ENCODE measurements around the gene DHX57. TPM values are rescaled to one million over a fixed set of nuclear protein-coding genes. Genes with fewer than 3 reads are reported as not detected.
"Not testable (repeated sequence)": the region's sequence is repeated elsewhere in the genome, so short reads cannot be mapped to it uniquely, and the experiment has no call there.

DHX57 gene
- total RNA-seq, 1 donor from 2014 or later: 27.0 TPM

DNA sequence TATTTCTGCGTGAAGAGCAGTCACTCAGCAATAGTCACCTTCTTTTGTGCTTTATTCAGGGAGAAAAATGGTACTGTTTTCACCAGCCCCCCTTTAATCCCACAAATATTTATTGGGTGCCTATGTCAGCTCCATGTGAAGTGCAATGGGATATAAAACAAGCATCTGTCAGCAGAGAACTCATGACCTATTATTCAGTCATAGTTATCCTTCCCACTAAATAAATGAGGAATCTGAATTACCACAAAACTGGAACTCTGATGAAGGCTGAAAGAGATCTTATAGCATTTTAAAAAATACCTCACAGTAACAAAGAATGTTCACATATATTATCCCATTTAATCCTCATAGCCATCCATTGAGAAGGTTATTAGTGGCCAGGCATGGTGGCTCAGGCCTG, 45.8 kb downstream of the DHX57 start:
- Mint-ChIP-seq H3K4me3 (ENCODE audit: unreplicated experiment) (no peak overlapping the region), H3K9me3 (ENCODE audit: unreplicated experiment) (no peaks in the 10 kb centered on the region), H3K27me3 (ENCODE audit: unreplicated experiment) (no peaks in the 10 kb centered on the region), H3K27ac (ENCODE audit: unreplicated experiment) (no peak overlapping the region), H3K4me1 (ENCODE audit: unreplicated experiment) (no peaks in the 10 kb centered on the region), H3K36me3 (ENCODE audit: low read depth, unreplicated experiment) (peaks cover 6% of the 10 kb centered on the region)
- no peak for DNase-seq (ENCODE audit: low spot score)
- TF ChIP-seq, protein P1, sequence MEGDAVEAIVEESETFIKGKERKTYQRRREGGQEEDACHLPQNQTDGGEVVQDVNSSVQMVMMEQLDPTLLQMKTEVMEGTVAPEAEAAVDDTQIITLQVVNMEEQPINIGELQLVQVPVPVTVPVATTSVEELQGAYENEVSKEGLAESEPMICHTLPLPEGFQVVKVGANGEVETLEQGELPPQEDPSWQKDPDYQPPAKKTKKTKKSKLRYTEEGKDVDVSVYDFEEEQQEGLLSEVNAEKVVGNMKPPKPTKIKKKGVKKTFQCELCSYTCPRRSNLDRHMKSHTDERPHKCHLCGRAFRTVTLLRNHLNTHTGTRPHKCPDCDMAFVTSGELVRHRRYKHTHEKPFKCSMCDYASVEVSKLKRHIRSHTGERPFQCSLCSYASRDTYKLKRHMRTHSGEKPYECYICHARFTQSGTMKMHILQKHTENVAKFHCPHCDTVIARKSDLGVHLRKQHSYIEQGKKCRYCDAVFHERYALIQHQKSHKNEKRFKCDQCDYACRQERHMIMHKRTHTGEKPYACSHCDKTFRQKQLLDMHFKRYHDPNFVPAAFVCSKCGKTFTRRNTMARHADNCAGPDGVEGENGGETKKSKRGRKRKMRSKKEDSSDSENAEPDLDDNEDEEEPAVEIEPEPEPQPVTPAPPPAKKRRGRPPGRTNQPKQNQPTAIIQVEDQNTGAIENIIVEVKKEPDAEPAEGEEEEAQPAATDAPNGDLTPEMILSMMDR (IDR thresholded peaks at IDR 0.05; ENCODE audit: unreplicated experiment): no peak

DNA sequence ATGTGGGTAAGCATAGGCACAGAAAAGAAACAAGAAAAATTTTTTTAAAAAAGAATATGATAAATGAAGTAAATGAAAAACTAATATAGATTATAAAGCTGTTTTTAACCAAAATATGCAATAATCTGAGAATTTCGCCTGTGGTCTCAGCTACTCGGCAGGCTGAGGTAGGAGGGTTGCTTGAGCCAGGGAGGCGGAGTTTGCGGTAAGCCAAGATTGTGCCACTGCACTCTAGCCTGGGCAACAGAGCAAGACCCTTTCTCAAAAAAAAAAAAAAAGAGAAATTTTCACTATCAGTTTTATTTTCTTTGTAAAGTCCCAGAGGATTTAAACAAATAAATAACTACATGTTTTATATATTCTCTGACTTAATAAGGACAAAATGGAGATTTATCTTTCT, 47.3 kb downstream of the DHX57 start:
- H3K36me3 Mint-ChIP-seq (ENCODE audit: low read depth, unreplicated experiment): peaks cover 7% of the 10 kb centered on the region
- TF ChIP-seq, protein P1 (IDR thresholded peaks at IDR 0.05; ENCODE audit: unreplicated experiment): no peak
- H3K4me3 Mint-ChIP-seq (ENCODE audit: unreplicated experiment): no peak overlapping the region
- no peaks in the 10 kb centered on the region for H3K4me1 Mint-ChIP-seq (ENCODE audit: unreplicated experiment)
- DNase-seq (ENCODE audit: low spot score): no peak
- H3K27ac Mint-ChIP-seq (ENCODE audit: unreplicated experiment): no peak overlapping the region
- H3K27me3 Mint-ChIP-seq (ENCODE audit: unreplicated experiment): no peaks in the 10 kb centered on the region
- no peaks in the 10 kb centered on the region for H3K9me3 Mint-ChIP-seq (ENCODE audit: unreplicated experiment)

DNA sequence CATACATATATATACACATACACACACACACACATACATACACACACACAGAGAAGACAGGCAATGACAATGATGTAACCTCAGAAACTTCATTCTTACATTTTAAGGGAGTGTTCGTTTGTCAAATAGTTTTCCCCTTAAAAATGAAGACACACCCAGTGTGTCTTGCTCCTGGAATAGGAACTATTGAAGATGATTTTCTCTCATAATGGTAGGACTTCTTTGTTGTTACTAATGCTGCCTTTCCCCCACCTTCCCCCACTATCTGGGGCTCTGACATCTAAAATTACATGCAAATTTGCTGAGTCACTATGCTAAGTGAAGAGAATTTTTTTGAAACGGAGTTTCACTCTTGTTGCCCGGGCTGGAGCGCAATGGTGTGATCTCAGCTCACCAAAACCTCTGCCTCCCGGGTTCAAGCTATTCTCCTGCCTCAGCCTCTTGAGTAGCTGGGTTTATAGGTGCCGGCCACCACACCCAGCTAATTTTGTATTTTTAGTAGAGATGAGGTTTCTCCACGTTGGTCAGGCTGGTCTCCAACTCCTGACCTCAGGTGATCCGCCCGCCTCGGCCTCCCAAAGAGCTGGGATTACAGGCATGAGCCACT, 48.1 kb downstream of the DHX57 start:
- H3K27ac Mint-ChIP-seq (ENCODE audit: unreplicated experiment); H3K4me1 Mint-ChIP-seq (ENCODE audit: unreplicated experiment); H3K9me3 Mint-ChIP-seq (ENCODE audit: unreplicated experiment); H3K4me3 Mint-ChIP-seq (ENCODE audit: unreplicated experiment); H3K27me3 Mint-ChIP-seq (ENCODE audit: unreplicated experiment); DNase-seq (ENCODE audit: low spot score): not testable (repeated sequence)
- peaks cover 11% of the 10 kb centered on the region for H3K36me3 Mint-ChIP-seq (ENCODE audit: low read depth, unreplicated experiment)

DNA sequence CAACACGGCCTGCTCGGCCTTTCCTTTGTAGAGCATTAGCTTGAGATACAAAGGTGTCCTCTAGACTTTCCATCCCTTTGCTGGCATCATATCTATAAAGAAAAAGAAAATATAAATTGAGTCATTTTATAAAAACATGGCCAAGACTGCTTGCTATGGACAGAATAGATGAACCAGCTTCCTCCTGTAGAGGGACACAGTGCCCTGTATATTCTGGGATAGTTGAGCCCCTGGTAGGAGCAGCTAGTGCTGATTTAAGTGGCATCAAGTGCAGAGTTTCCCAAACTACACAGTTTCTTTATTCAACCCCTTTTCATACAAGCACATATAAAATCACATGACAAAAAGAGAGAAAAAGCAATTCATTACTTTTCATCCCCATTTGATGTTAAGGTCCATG, 49.8 kb downstream of the DHX57 start:
- H3K9me3 Mint-ChIP-seq (ENCODE audit: unreplicated experiment): no peaks in the 10 kb centered on the region
- no peaks in the 10 kb centered on the region for H3K27me3 Mint-ChIP-seq (ENCODE audit: unreplicated experiment)
- no peaks in the 10 kb centered on the region for H3K4me1 Mint-ChIP-seq (ENCODE audit: unreplicated experiment)
- H3K27ac Mint-ChIP-seq (ENCODE audit: unreplicated experiment): no peak overlapping the region
- peaks cover 19% of the 10 kb centered on the region for H3K36me3 Mint-ChIP-seq (ENCODE audit: low read depth, unreplicated experiment)
- H3K4me3 Mint-ChIP-seq (ENCODE audit: unreplicated experiment): no peak overlapping the region
- DNase-seq (ENCODE audit: low spot score): no peak
- TF ChIP-seq, protein P1 (IDR thresholded peaks at IDR 0.05; ENCODE audit: unreplicated experiment): no peak

DNA sequence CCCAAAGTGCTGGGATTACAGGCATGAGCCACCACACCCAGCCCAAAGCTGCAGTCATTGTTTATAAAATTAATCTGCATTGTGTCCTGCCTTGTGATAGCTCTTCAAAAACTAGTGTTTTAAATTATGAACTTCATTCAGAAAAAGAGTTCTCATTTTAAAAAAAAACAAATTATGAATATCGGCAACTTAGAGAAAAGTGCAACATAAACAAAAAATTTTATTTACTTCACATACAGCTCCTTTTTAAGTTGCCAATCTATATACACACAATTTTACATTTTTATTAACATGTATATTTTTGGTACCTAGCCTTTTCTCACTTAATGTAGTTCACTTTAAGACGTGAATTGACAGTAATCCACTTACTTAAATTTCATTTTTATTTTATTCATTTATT, 50.8 kb downstream of the DHX57 start:
- H3K4me3 Mint-ChIP-seq (ENCODE audit: unreplicated experiment): no peak overlapping the region
- no peaks in the 10 kb centered on the region for H3K4me1 Mint-ChIP-seq (ENCODE audit: unreplicated experiment)
- no peak for DNase-seq (ENCODE audit: low spot score)
- H3K27me3 Mint-ChIP-seq (ENCODE audit: unreplicated experiment): no peaks in the 10 kb centered on the region
- H3K27ac Mint-ChIP-seq (ENCODE audit: unreplicated experiment): no peak overlapping the region
- H3K36me3 Mint-ChIP-seq (ENCODE audit: low read depth, unreplicated experiment): peaks cover 23% of the 10 kb centered on the region
- TF ChIP-seq, protein P1 (IDR thresholded peaks at IDR 0.05; ENCODE audit: unreplicated experiment): no peak
- no peaks in the 10 kb centered on the region for H3K9me3 Mint-ChIP-seq (ENCODE audit: unreplicated experiment)

All from endothelial cell (in vitro differentiated cells).